Neural crest cell (in vitro differentiated cells): ENCODE results near the gene LARP1. TPM values are rescaled to one million over a fixed set of nuclear protein-coding genes. Genes with fewer than 3 reads are reported as not detected.
A peak's percentile ranks its signal among the peaks of the same experiment; 100 is the strongest.
"Not testable (repeated sequence)": the region's sequence is repeated elsewhere in the genome, so short reads cannot be mapped to it uniquely, and the experiment has no call there.

Experiments
- DNase-seq: peaks from one replicate; pipeline ENCODE4 v3.0.0; 2021; ENCODE audit warnings: low read depth, mixed read lengths, low spot score
- H3K27ac Mint-ChIP-seq: one replicate; pipeline ENCODE4 v1.8.0; 2021; ENCODE audit warnings: mild to moderate bottlenecking, mixed read lengths; ENCODE audit not compliant: unreplicated experiment
- H3K27me3 Mint-ChIP-seq: 2 replicates; pipeline ENCODE4 v1.8.0; 2021; ENCODE audit warnings: low read depth, mild to moderate bottlenecking, mixed read lengths
- H3K36me3 Mint-ChIP-seq: 2 replicates; pipeline ENCODE4 v1.8.0; 2021; ENCODE audit warnings: low read depth, mild to moderate bottlenecking, mixed read lengths
- H3K4me1 Mint-ChIP-seq: 2 replicates; pipeline ENCODE4 v1.8.0; 2021; ENCODE audit warnings: mixed read lengths
- H3K4me3 Mint-ChIP-seq: one replicate; pipeline ENCODE4 v1.8.0; 2021; ENCODE audit warnings: mild to moderate bottlenecking, mixed read lengths
- H3K9me3 Mint-ChIP-seq: 2 replicates; pipeline ENCODE4 v1.8.0; 2021; ENCODE audit warnings: mixed read lengths
- total RNA-seq: library from RNA; stranded (reverse); gene quantifications from 2 replicates; pipeline ENCODE4 v1.2.1, GENCODE V29; 2021
- TF ChIP-seq, protein P1 (sequence below): fragments of 200-600 bp; sonication (generic); conservative IDR thresholded peaks from 2 replicates; pipeline ENCODE4 v1.5.0; 2021; ENCODE audit warnings: antibody characterized with exemption, mild to moderate bottlenecking

LARP1 gene
- total RNA-seq, 1 donor from 2014 or later, result 231 TPM

DNA sequence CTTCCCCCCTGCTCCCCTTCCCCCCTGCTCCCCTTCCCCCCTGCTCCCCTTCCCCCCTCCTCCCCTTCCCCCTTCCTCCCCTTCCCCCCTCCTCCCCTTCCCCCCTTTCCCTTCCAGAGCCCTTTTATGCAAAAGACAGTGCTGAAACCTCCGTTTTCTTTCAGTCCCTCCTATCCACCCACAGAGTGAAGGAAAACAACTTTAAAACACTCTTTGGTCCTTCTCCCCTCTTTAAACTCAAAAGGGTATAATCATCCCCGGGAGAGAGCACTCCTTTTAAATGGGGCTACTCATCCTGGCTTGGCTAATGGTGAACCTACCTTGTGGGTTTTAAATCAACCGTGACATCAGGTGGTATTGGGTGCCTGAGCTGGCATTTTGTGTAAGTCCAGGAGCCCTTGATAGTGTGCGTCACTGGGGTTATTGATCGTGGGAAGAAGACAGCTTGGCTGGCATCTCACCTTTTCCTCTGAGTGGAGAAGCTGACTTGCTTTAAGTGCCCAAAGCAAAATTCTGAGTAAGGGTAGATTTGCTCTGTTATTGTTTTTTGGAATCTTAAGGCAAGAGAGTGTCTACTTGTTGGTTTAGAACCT is 2.7 kb downstream of the LARP1 start:
- TF ChIP-seq, protein P1, sequence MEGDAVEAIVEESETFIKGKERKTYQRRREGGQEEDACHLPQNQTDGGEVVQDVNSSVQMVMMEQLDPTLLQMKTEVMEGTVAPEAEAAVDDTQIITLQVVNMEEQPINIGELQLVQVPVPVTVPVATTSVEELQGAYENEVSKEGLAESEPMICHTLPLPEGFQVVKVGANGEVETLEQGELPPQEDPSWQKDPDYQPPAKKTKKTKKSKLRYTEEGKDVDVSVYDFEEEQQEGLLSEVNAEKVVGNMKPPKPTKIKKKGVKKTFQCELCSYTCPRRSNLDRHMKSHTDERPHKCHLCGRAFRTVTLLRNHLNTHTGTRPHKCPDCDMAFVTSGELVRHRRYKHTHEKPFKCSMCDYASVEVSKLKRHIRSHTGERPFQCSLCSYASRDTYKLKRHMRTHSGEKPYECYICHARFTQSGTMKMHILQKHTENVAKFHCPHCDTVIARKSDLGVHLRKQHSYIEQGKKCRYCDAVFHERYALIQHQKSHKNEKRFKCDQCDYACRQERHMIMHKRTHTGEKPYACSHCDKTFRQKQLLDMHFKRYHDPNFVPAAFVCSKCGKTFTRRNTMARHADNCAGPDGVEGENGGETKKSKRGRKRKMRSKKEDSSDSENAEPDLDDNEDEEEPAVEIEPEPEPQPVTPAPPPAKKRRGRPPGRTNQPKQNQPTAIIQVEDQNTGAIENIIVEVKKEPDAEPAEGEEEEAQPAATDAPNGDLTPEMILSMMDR, result no peak
- Mint-ChIP-seq H3K27ac (no peak overlapping the region), H3K4me3 (peak overlapping the region; percentile 95), H3K36me3 (no peaks in the 10 kb centered on the region), H3K9me3 (no peaks in the 10 kb centered on the region), H3K4me1 (peaks cover 72% of the 10 kb centered on the region), H3K27me3 (peaks cover 2% of the 10 kb centered on the region)
- DNase-seq, result no peak

DNA sequence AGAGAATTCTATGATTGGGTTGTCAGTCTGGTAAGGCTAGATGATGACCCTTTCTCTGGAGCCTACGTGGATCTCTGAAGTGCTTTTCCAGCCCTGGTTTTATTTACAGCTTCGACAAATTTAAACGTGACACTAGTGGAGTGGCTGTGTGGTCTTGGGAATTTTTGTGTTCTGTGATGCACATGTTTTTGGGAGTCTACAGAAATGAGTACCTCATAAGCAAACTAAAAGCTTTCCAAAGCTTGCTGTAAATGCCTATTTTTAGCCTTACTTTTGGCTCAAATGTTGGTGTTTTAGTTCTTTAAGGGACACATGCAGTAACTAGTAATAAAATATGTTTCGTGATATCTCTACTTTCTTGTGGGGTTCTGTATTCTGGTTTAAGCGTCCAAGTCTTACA is 3.3 kb downstream of the LARP1 start:
- Mint-ChIP-seq H3K9me3 (no peaks in the 10 kb centered on the region), H3K36me3 (no peaks in the 10 kb centered on the region), H3K27ac (no peak overlapping the region), H3K4me3 (peak overlapping the region; percentile 95), H3K27me3 (peaks cover 2% of the 10 kb centered on the region), H3K4me1 (peaks cover 66% of the 10 kb centered on the region)
- DNase-seq, result no peak
- TF ChIP-seq, protein P1, result no peak

DNA sequence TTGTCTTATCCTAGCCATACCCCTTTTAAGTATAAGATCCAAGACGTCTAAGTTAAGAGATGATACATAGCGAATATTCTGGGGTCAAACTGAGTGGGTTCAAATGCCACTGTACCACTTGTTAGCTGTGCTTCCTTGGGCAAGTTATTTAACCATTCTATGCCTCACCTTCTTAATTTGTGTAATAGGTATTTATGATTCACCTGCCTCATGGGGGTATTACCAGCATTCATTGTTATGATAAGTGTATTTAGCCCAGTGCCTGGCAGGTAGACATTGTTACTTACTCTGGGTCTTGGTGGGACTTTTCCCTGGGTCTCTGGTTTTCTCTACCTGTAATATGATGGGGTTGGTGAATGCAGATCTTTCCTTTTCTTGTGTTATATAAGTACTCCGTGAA is 3.8 kb downstream of the LARP1 start:
- H3K9me3 Mint-ChIP-seq, result no peaks in the 10 kb centered on the region
- peaks cover 61% of the 10 kb centered on the region for H3K4me1 Mint-ChIP-seq
- no peak for DNase-seq
- no peak overlapping the region for H3K27ac Mint-ChIP-seq
- no peaks in the 10 kb centered on the region for H3K36me3 Mint-ChIP-seq
- TF ChIP-seq, protein P1, result no peak
- H3K4me3 Mint-ChIP-seq, result peak overlapping the region; percentile 95
- peaks cover 2% of the 10 kb centered on the region for H3K27me3 Mint-ChIP-seq

DNA sequence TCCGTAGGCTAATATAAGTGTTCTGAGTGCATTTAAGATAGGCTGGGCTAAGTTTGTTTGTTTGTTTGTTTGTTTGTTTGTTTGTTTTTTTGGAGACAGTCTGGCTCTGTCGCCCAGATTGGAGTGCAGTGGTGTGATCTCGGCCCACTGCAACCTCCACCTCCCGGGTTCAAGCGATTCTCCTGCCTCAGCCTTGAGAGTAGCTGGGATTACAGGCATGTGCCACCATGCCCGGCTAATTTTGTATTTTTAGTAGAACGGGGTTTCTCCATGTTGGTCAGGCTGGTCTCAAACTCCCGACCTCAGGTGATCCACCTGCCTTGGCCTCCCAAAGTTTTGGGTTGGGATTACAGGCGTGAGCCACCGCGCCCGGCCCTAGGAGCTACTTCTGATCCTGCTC is 4.7 kb downstream of the LARP1 start:
- H3K27me3 Mint-ChIP-seq, H3K27ac Mint-ChIP-seq, DNase-seq, H3K36me3 Mint-ChIP-seq, H3K9me3 Mint-ChIP-seq: not testable (repeated sequence)
- Mint-ChIP-seq H3K4me3 (peak overlapping the region; percentile 75), H3K4me1 (peaks cover 55% of the 10 kb centered on the region)

DNA sequence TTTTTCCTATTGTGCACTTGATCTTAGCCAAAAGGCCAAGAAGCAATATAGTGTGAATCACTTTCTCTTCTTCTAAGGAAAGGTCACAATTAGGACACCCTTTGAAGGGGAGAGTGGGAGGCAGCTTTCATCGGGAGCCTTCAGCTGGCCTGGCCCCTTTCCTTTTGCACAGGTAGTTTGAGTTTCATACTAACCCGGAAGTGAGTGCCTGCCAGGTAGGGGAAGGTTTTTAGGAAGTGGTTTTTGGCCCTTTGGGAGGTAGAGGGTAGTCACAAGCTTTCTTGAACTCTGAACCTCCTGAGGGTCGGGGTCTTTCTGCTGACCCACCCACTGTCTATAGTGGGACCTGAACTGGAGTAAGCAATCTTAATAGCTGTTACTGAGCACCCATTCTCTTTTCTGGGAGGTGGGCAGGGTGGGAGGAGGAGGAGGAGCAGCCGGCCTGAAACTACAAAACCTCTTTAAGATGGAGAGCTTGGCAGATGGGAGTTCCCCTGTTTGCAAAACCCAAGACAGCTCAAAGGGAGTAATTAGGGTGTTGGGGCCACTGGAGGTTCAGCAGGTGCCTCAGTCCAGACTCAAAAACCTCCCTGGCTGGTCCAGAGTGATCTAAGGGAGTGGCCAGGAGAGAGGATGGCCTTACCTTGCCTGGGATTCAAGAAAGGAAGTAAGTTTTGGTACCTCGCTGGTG is 6.0 kb downstream of the LARP1 start:
- Mint-ChIP-seq H3K9me3 (no peaks in the 10 kb centered on the region), H3K4me3 (peak overlapping the region; percentile 5), H3K27me3 (peaks cover 2% of the 10 kb centered on the region), H3K27ac (no peak overlapping the region), H3K4me1 (peaks cover 64% of the 10 kb centered on the region), H3K36me3 (no peaks in the 10 kb centered on the region)
- TF ChIP-seq, protein P1, result no peak
- DNase-seq, result no peak

DNA sequence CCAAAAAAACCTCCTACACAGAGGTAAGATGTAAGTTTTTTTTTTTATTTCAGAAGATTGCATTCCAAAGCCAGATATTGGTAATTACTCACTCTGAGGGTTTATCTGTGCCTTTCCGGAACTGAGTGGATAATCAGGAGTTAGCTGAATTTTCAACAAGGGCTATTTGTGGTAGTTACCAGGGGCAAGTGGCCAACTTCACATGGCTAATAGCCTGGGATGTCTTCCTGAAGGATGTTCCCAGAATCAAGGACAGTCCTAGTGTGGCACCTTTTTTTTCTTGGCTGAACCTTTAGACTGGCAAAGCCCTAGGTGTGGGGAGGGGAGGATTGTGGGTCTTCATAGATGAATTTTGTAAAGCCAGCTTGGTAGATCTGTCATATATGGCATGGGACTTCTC is 7.1 kb downstream of the LARP1 start:
- Mint-ChIP-seq H3K36me3 (no peaks in the 10 kb centered on the region), H3K27me3 (peaks cover 2% of the 10 kb centered on the region), H3K27ac (no peak overlapping the region), H3K4me1 (peaks cover 67% of the 10 kb centered on the region), H3K4me3 (peak overlapping the region; percentile 11), H3K9me3 (no peaks in the 10 kb centered on the region)
- TF ChIP-seq, protein P1, result no peak
- DNase-seq, result no peak
